H54 (cell line): ENCODE results near the gene OR5M11.
"Not testable (repeated sequence)": the region's sequence is repeated elsewhere in the genome, so short reads cannot be mapped to it uniquely, and the experiment has no call there.

Source experiments
- DNase-seq: peaks from one replicate; pipeline ENCODE4 v3.0.0; 2011; ENCODE audit warnings: low spot score, mixed read lengths; ENCODE audit not compliant: insufficient read length
- FAIRE-seq: peaks from 3 replicates; lab custom pipeline; 2011; peaks lifted over from hg19 to GRCh38; lab: Jason Lieb, UNC
- POLR2A ChIP-seq: IDR thresholded peaks from 2 replicates; pipeline ENCODE4 v1.6.1; 2011; ENCODE audit warnings: low read depth, mild to moderate bottlenecking, low read length

OR5M11 gene

GRCh38 chr11:56543157-56543556 lies at the start of gene OR5M11:
OR5M11 (minus strand) TSS chr11:56543257; CDS start chr11:56543257, 0 bp downstream.
- FAIRE-seq (no peak), DNase-seq (no peak)
- no peak for TF ChIP-seq POLR2A

DNA sequence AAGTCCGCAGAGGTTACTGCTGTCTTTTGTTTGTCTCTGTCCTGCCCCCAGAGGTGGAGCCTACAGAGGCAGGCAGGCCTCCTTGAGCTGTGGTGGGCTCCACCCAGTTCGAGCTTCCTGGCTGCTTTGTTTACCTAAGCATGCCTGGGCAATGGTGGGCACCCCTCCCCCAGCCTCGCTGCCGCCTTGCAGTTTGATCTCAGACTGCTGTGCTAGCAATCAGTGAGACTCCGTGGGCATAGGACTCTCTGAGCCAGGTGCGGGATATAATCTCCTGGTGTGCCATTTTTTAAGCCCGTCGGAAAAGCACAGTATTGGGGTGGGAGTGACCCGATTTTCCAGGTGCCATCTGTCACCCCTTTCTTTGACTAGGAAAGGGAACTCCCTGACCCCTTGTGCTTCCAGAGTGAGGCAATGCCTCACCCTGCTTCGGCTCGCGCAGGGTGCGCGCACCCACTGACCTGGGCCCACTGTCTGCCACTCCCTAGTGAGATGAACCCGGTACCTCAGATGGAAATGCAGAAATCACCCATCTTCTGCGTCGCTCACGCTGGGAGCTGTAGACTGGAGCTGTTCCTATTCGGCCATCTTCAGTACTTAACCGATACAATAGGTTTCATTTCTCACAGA lies 49.1 kb upstream of the OR5M11 start:
- not testable (repeated sequence) for FAIRE-seq, DNase-seq

- FAIRE-seq (no peak), DNase-seq (no peak)
- TF ChIP-seq POLR2A: no peak
Observed at GRCh38 chr11:56577621-56578020, 34.6 kb upstream of the OR5M11 start, which contains the start of gene OR5M10. OR5M10 (minus strand) TSS chr11:56577721; CDS start chr11:56577721, 0 bp downstream.

- DNase-seq (no peak), FAIRE-seq (no peak)
- no peak for TF ChIP-seq POLR2A
Observed at GRCh38 chr11:56558574-56558973, 15.5 kb upstream of the OR5M11 start.

- DNase-seq, FAIRE-seq: not testable (repeated sequence)
Observed at GRCh38 chr11:56554691-56555090, 11.6 kb upstream of the OR5M11 start.

DNA sequence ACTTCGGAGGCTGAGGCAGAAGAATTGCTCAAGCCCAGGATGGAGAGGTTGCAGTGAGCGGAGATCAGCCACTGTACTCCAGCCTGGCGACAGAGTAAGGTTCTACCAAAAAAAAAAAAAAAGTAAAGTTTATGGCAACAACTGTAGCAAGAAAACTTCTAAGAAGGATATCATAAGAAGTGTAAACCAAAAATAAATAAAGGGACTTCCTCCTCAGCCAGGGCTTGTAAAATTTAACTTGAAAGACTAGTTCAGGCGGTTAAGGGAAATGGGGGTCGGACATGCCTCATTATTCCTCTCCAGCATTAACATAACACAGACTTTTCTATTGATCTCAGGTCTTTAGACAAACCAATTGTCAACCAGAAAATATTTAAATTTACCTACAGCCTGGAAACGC lies 2.5 kb upstream of the OR5M11 start:
- DNase-seq: no peak
- FAIRE-seq: no peak
- no peak for TF ChIP-seq POLR2A

DNA sequence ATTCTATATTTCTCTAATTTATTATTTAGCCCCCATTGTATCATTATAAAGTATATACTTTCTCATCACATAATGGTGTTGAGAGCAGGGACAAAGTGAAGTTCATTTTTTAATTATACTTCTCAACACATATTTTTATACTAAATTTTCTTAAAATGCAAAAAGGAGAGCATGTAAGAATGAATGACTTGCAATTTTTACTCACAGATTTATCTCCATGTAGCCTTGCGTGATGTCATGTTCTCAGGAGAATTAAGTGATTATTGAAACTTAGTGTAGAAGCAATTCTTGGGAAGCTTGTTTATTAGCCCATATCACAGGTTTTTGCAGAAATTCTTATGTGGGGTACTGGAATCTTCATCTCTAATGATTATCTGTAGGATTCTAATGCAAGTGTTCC lies 682 bp upstream of the OR5M11 start:
- TF ChIP-seq POLR2A: no peak
- FAIRE-seq (no peak), DNase-seq (no peak)

DNA sequence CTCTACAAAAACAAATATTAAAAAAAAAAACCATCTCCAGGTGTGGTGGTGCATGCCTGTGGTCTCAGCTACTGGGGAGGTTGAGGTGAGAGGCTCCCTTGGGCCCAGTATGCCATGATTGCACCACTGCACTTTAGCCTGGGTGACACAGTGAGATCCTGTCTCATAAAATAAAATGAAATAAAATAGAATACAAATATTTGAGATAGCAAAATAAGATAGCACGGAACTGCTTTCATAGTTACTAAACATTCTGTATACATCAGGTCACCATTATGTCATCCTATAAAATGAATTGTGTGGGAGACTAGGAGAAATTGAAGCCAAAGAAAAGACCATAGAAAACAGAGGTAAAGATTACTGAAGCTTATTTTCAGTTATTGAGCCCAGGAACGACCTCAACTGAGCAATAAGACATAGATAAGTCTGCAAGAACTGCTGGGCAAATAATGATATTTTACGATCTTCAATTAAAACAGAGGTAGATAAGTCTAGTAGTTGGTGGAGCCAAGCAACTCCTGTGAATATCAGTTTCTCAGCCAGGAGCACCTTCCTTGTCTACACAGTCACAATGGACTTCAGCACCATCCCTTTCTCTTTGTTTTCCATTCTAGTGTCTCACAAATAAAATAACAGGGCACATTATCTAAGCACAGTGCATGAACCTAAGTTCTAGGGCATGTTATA lies 9.9 kb downstream of the OR5M11 start:
- FAIRE-seq (no peak), DNase-seq (no peak)
- no peak for TF ChIP-seq POLR2A

DNA sequence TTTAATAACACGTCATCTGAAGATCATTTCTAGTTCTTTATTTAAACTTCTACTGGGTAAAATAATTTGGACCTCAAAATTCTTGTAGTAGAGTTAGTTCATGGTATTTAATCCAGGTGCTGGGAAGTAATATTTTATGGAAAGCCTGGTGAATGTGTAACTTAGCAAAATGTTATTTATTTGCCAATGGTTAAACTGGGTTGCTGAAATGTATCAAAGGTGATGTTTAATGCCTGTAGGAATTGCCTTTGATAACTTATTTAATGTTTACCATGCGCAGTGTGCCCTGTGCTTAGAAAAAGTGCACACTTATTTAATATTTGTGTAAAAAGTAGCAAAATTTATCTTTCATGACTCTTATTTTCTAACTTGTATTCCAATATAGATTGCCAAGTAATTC lies 11.2 kb downstream of the OR5M11 start:
- FAIRE-seq (no peak), DNase-seq (no peak)
- TF ChIP-seq POLR2A: no peak

DNA sequence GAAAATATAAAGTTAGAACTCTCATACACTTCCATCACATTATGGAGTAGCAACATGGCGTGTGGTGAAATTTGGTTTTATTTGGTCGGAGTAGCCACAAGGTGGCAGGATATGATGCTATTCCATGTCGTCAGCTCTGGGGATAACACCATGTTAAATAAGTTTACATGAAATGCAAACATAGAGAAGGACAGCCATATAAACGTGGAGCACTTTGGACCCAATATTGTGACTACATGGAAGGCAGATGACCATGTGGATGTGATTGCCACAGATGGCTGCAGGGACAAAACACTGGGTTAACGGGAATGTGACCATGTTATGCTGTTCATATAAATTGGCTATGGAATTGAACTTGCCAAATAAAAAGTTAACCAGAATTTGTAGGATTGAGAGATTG lies 21.0 kb downstream of the OR5M11 start:
- no peak for TF ChIP-seq POLR2A
- FAIRE-seq: no peak
- DNase-seq: no peak

GRCh38 chr11:56513280-56513679 lies 29.8 kb downstream of the OR5M11 start:
- no peak for DNase-seq
- TF ChIP-seq POLR2A: no peak
- FAIRE-seq: no peak

GRCh38 chr11:56509439-56509838 lies 33.6 kb downstream of the OR5M11 start:
- FAIRE-seq: no peak
- no peak for DNase-seq
- no peak for TF ChIP-seq POLR2A

- FAIRE-seq: no peak
- no peak for DNase-seq
- no peak for TF ChIP-seq POLR2A
Observed at GRCh38 chr11:56497010-56497409, 46.0 kb downstream of the OR5M11 start.

DNA sequence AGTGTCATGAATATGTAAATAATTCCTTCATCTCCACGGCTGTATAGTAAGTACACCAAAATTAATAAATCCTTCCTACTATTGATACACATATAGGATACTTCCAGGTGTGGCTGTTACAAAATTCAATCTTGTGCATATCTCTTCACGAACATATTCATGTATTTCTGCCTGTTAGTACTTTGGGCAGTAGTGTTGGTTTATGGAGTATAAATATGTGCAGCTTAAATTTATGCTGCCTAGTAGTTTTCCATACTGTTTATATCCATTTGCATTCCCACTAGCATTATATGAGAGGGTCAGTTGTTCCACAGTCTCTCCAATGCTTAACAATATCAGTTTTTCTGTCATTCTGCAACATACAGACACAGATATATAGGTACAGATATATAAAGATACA lies 47.9 kb downstream of the OR5M11 start:
- TF ChIP-seq POLR2A: no peak
- FAIRE-seq (no peak), DNase-seq (no peak)
